Raji (cell line): Measurements from ENCODE around the gene FOSB.

Experiments used
- POLR2A ChIP-seq: IDR thresholded peaks from 2 replicates; pipeline ENCODE4 v1.6.1; 2011; ENCODE audit warnings: low read depth, low read length, control low read depth; ENCODE audit not compliant: insufficient read depth

Gene FOSB

DNA sequence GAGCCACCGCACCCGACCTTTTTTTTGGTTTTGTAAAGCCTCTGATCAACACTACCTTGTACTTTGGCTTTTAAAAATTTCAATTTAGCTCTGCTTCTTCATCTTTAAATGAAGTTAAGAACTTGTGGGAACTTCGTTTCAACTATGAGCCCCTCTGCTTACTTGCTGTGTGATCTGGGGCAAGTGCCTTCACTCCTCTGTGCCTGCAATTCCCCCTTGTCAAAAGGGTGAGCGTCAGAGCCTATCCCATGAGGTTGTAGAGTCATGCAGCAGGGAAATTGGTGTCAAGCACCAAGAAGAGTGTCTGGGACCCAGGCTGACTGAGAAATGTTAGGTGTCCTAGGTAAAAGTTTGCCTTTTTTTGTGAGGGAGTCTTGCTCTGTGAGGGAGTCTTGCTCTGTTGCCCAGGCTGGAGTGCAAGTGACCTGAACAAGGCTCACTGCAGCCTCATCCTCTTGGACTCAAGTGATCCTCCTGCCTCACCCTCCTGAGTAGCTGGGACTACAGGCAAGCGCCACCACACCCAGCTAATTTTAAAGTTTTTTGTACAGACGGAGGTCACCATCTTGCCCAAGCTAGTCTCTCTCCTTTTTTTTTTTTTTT, 45.2 kb downstream of the FOSB start:
- no peak for TF ChIP-seq POLR2A

DNA sequence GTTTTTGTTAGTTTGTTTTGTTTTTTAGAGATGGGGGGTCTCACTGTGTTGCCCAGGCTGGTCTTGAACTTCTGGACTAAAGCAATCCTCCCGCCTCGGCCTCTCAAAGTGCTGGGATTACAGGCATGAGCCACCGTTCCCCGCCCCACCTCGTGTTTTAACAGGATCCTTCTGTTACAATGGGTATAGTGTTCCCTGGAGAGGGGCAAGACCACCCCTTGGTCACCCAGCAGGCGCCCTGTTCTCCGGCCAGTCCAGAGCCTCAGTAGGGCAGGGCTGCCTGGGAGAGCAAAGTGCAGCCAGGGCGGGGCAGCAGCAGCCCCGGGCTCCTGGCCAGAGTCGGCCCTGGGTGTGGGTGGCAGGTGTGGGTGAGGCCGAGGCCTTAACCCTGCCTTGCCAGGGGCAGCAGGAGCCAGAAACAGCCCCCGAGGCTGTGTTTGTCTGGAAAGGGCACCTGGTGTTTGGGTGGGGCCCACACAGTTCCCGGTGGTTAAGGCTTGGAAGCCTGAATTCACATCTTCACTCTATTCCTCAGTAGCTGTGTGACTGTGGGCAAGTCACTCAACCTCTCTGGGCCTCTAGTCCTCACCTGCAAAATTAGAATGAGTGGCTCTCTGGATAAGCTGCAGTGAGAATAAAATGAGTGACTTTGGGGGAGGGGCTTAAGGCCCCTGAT, 46.7 kb downstream of the FOSB start:
- TF ChIP-seq POLR2A, result no peak

DNA sequence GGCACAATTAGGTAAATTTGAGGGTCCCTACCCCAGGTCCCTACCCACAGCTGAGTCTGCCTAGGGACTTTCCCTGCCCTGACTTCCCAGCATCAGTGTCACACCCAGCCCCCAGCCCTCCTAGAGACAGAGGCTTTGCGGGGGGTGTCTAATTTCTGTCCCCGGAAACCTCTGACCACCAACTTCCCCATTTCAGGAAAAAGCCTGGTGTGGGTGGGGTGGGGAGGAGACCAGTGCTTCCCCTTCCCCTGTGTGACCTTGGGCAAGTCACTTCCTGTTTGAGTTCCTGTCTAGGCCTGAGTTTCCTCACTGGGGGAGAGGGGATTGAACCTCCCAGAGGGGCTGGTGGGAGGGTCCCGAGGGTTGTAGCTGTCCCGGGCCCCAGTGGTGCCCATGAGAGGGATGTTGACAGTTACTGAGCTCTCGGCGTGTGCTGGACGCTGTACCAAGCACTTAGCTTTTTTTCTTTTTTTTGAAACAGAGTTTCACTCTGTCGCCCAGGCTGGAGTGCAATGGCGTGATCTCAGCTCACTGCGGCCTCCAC, 47.4 kb downstream of the FOSB start:
- no peak for TF ChIP-seq POLR2A

DNA sequence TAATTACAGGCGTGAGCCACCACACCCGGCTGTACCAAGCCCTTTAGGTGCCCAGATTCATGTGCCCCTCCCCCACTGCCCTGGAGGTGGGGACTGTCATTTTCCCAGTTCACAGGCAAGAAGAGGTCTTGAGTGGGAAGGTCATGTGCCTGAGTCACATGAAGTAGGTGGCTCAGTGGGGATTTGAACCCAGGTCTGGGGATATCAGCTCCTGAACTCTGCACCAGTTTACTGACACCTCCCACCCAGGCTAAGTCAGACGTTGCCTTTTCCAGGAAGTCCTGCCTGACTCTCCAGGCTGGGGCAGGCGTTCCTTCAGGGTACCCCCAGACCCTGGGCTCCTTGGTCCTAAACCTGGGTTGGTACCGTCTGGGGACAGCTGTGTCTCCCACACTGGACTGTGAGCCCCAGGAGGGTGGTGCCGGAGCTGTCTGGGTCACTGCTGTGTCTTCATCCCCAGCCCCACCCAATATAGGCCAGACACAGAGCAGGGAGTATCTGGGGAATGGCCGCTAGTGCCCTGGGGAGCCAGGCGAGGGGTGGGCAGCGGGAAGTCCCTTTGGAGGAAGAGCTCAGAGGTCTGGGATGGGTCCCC, 48.1 kb downstream of the FOSB start:
- TF ChIP-seq POLR2A, result no peak

GRCh38 chr19:45517238-45517637, 49.4 kb downstream of the FOSB start:
- no peak for TF ChIP-seq POLR2A

- TF ChIP-seq POLR2A, result no peak
Observed at GRCh38 chr19:45517641-45518468, 50.1 kb downstream of the FOSB start.

- TF ChIP-seq POLR2A, result no peak
Observed at GRCh38 chr19:45518469-45518826, 50.7 kb downstream of the FOSB start.

GRCh38 chr19:45522010-45522941, 54.5 kb downstream of the FOSB start:
- TF ChIP-seq POLR2A, result no peak

DNA sequence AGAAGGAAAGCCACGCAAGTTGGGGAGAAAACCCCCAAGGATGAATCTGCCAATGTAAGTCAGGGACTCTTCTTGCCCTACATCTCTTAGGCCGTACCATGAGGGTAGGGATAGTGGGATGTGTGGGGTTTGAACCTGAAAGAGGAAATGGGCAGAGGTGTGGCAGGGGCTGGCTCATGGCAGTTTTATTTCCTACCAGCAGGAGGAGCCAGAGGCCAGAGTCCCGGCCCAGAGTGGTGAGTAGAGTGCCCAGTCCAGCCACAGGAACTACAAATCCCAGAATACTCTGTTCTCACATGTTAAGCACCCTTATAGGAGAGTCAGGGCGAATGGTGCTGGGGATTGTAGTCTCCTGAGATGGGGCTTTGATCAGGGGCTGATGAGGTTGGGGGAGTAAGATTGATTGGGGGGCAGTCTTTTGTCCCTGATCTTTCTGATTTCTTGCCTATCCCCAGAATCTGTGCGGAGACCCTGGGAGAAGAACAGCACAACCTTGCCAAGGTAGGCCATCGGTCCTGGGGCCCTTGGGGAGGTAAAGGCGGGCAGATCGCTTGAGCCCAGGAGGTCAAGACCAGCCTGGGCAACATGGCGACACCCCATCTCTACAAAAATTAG, 56.0 kb downstream of the FOSB start:
- no peak for TF ChIP-seq POLR2A

DNA sequence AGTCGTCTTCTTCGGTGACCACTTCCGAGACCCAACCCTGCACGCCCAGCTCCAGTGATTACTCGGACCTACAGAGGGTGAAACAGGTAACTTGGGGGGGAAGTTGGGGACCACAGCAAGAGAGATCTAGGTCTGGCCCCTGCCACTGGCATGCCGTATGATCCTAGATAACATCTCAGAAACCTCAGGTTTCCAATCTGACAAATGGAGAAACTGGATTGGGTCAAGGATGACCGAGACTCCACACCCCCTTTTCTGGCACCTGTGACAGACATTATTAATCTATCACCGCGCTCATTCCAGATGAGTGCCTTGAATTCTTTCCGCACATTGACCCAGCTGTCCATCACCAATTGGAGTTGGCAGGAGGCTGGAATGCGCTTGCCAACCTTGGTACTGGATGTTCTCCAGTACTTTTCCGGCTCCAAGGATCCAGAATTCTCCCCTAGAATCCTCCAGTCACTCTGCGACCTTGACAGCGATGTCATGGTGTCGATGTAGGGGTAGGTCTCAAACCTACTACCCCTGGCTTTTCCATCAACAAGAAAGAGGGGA, 56.9 kb downstream of the FOSB start:
- TF ChIP-seq POLR2A, result no peak
